GM18873 (cell line): ENCODE data around the gene PRRT2.
"Not testable (repeated sequence)": the region's sequence is repeated elsewhere in the genome, so short reads cannot be mapped to it uniquely, and the experiment has no call there.

Experiments
- ATAC-seq: cut with Tn5 transposase; IDR thresholded peaks from one replicate; pipeline ENCODE4 v1.9.1; 2021; ENCODE audit warnings: mild to moderate bottlenecking, moderate library complexity, moderate number of reproducible peaks; ENCODE audit not compliant: unreplicated experiment, low FRiP score

Gene PRRT2

GRCh38 chr16:29790183-29790948 is 21.6 kb upstream of the PRRT2 start, which contains the start of gene KIF22:
KIF22 (plus strand) TSS chr16:29790751; CDS start chr16:29790760, 9 bp downstream.
- peak; percentile 88 for ATAC-seq

GRCh38 chr16:29790949-29791844 is 20.8 kb upstream of the PRRT2 start:
- no peak for ATAC-seq

GRCh38 chr16:29791845-29792807 is 19.9 kb upstream of the PRRT2 start:
- no peak for ATAC-seq

GRCh38 chr16:29793153-29793552 is 18.8 kb upstream of the PRRT2 start:
- ATAC-seq = not testable (repeated sequence)

- no peak for ATAC-seq
Observed at GRCh38 chr16:29794231-29794710, 17.7 kb upstream of the PRRT2 start.

- no peak for ATAC-seq
Observed at GRCh38 chr16:29802416-29802935, 9.5 kb upstream of the PRRT2 start.

- ATAC-seq = no peak
Observed at GRCh38 chr16:29804020-29804419, 8.0 kb upstream of the PRRT2 start.

- ATAC-seq = no peak
Observed at GRCh38 chr16:29804455-29805231, 7.3 kb upstream of the PRRT2 start.

- ATAC-seq = peak; percentile 41
Observed at GRCh38 chr16:29805232-29806098, 6.5 kb upstream of the PRRT2 start.

GRCh38 chr16:29806099-29806579 is 5.9 kb upstream of the PRRT2 start, which contains the start of gene MAZ:
MAZ (plus strand) TSS chr16:29806529; CDS start chr16:29806702, 173 bp downstream.
- ATAC-seq = no peak

- no peak for ATAC-seq
Observed at GRCh38 chr16:29806641-29807425, 5.2 kb upstream of the PRRT2 start.

GRCh38 chr16:29807426-29808218 is 4.4 kb upstream of the PRRT2 start:
- ATAC-seq = no peak

GRCh38 chr16:29808219-29808900 is 3.6 kb upstream of the PRRT2 start:
- ATAC-seq = no peak

- no peak for ATAC-seq
Observed at GRCh38 chr16:29809031-29809747, 2.8 kb upstream of the PRRT2 start.
